Activated naive CD8-positive, alpha-beta T cell (primary cell): ENCODE results near the gene DRICH1.
"Not testable (repeated sequence)": the region's sequence is repeated elsewhere in the genome, so short reads cannot be mapped to it uniquely, and the experiment has no call there.

Source experiments
- H3K27ac Mint-ChIP-seq: one replicate; pipeline ENCODE4 v1.8.0; 2021; ENCODE audit warnings: mixed read lengths
- H3K27me3 Mint-ChIP-seq: one replicate; pipeline ENCODE4 v1.8.0; 2021; ENCODE audit warnings: mixed read lengths
- H3K36me3 Mint-ChIP-seq: one replicate; pipeline ENCODE4 v1.8.0; 2021; ENCODE audit warnings: mixed read lengths
- H3K4me1 Mint-ChIP-seq: one replicate; pipeline ENCODE4 v1.8.0; 2021; ENCODE audit warnings: low read depth, mixed read lengths
- H3K4me3 Mint-ChIP-seq: one replicate; pipeline ENCODE4 v1.8.0; 2021; ENCODE audit warnings: mild to moderate bottlenecking, mixed read lengths
- H3K9me3 Mint-ChIP-seq: one replicate; pipeline ENCODE4 v1.8.0; 2021; ENCODE audit warnings: low read depth, mixed read lengths

Gene DRICH1

GRCh38 chr22:23591201-23591791 is 40.8 kb downstream of the DRICH1 start:
- Mint-ChIP-seq H3K27me3 (peaks cover 1% of the 10 kb centered on the region), H3K4me1 (no peaks in the 10 kb centered on the region), H3K9me3 (no peaks in the 10 kb centered on the region)

DNA sequence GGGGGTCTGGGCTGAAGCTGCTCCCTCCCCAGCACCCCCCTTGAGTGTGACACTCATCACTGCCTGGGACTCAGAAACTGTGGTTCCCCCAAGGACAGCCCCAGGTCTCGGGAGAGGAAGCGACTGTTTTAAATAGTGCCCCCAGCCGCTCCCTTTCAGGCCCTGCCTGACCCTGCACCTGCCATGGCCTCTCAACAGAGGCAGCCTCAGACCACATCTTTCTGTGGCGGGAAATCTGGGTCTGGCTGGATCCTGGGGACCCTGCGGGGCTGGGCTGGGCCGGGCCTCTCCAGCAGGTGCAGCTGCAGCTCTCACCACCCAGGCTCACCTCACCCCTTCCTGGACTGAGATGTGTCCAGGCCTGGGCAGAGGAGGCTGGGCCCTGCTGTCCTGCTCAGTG is 48.3 kb downstream of the DRICH1 start:
- Mint-ChIP-seq H3K27me3 (peaks cover 10% of the 10 kb centered on the region), H3K36me3 (no peaks in the 10 kb centered on the region), H3K9me3 (no peaks in the 10 kb centered on the region), H3K4me1 (no peaks in the 10 kb centered on the region), H3K4me3 (no peak overlapping the region), H3K27ac (no peak overlapping the region)

More at GRCh38 chr22:23591201-23591791, 40.8 kb downstream of the DRICH1 start:
- Mint-ChIP-seq H3K4me3 (no peak overlapping the region), H3K36me3 (no peaks in the 10 kb centered on the region), H3K27ac (no peak overlapping the region)

GRCh38 chr22:23583153-23583552 is 49.0 kb downstream of the DRICH1 start:
- Mint-ChIP-seq H3K4me3 (no peak overlapping the region), H3K27ac (no peak overlapping the region), H3K4me1 (no peaks in the 10 kb centered on the region), H3K27me3 (peaks cover 10% of the 10 kb centered on the region), H3K36me3 (no peaks in the 10 kb centered on the region), H3K9me3 (no peaks in the 10 kb centered on the region)

DNA sequence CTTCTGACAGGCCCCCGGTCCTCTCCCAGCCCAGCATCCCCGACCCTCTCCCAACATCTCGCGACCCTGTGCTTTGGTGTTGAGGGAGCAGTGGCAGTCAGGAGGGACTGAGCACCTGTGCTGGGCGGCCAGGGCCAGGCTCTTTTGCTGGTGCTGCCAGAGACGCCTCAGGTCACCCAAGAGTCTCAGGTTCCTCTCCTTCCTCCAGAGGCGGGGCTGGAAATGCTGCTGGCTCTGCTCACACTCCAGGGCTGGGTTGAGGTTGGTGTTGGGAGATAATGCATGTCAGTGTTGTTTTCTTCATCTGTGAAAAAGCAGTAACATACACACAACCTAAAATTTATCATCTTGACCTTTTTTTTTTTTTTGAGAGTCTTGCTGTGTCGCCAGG is 50.9 kb downstream of the DRICH1 start:
- H3K4me3 Mint-ChIP-seq: no peak overlapping the region
- H3K27ac Mint-ChIP-seq: no peak overlapping the region
- H3K27me3 Mint-ChIP-seq: peaks cover 14% of the 10 kb centered on the region
- H3K9me3 Mint-ChIP-seq: no peaks in the 10 kb centered on the region
- peaks cover 2% of the 10 kb centered on the region for H3K4me1 Mint-ChIP-seq
- H3K36me3 Mint-ChIP-seq: no peaks in the 10 kb centered on the region

GRCh38 chr22:23580576-23581259 is 51.4 kb downstream of the DRICH1 start:
- H3K27me3 Mint-ChIP-seq: peaks cover 14% of the 10 kb centered on the region
- peaks cover 2% of the 10 kb centered on the region for H3K4me1 Mint-ChIP-seq
- no peaks in the 10 kb centered on the region for H3K9me3 Mint-ChIP-seq
- H3K36me3 Mint-ChIP-seq: no peaks in the 10 kb centered on the region
- no peak overlapping the region for H3K27ac Mint-ChIP-seq
- no peak overlapping the region for H3K4me3 Mint-ChIP-seq

GRCh38 chr22:23579870-23580575 is 52.1 kb downstream of the DRICH1 start, which contains the start of gene IGLL1:
IGLL1 (minus strand) TSS chr22:23580290; CDS start chr22:23580190, 100 bp downstream.
- Mint-ChIP-seq H3K36me3 (no peaks in the 10 kb centered on the region), H3K4me1 (peaks cover 2% of the 10 kb centered on the region), H3K27me3 (peaks cover 17% of the 10 kb centered on the region), H3K4me3 (no peak within 1 kb of the TSS), H3K27ac (no peak within 1 kb of the TSS), H3K9me3 (no peaks in the 10 kb centered on the region)

DNA sequence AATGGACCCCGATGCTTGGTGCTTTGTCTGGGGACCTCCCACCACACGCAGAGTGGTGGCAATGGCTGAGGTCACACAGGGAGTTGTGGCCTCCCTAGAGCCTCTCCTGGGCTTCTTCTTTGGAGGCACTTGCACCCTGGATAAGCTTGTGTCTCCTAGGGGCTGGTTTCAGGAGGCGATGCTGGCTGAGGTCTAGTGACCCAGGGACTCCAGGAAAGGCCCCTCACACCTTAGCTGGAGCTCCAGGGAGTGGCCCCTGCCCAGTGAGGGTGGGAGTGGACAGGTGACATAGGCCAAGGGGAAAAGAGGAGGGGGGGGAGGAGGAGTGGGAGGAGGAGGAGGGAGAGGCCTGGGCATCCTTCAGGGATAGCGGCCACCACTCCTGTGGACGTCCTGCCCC is 52.8 kb downstream of the DRICH1 start:
- Mint-ChIP-seq H3K27me3 (peaks cover 16% of the 10 kb centered on the region), H3K36me3 (no peaks in the 10 kb centered on the region), H3K9me3 (no peaks in the 10 kb centered on the region), H3K4me1 (peaks cover 2% of the 10 kb centered on the region), H3K27ac (no peak overlapping the region), H3K4me3 (no peak overlapping the region)

- H3K4me1 Mint-ChIP-seq: peaks cover 2% of the 10 kb centered on the region
- H3K9me3 Mint-ChIP-seq: no peaks in the 10 kb centered on the region
- H3K27me3 Mint-ChIP-seq: peaks cover 15% of the 10 kb centered on the region
- no peak overlapping the region for H3K27ac Mint-ChIP-seq
- no peaks in the 10 kb centered on the region for H3K36me3 Mint-ChIP-seq
- H3K4me3 Mint-ChIP-seq: no peak overlapping the region
Observed at GRCh38 chr22:23578306-23578705, 53.8 kb downstream of the DRICH1 start.

- no peaks in the 10 kb centered on the region for H3K36me3 Mint-ChIP-seq
- H3K4me1 Mint-ChIP-seq: peaks cover 2% of the 10 kb centered on the region
- peaks cover 14% of the 10 kb centered on the region for H3K27me3 Mint-ChIP-seq
- no peak overlapping the region for H3K27ac Mint-ChIP-seq
- no peak overlapping the region for H3K4me3 Mint-ChIP-seq
- H3K9me3 Mint-ChIP-seq: no peaks in the 10 kb centered on the region
Observed at GRCh38 chr22:23576681-23577080, 55.4 kb downstream of the DRICH1 start.

GRCh38 chr22:23575601-23576000 is 56.5 kb downstream of the DRICH1 start:
- Mint-ChIP-seq H3K4me3 (no peak overlapping the region), H3K4me1 (peaks cover 2% of the 10 kb centered on the region), H3K27me3 (peaks cover 11% of the 10 kb centered on the region), H3K36me3 (no peaks in the 10 kb centered on the region), H3K9me3 (no peaks in the 10 kb centered on the region), H3K27ac (no peak overlapping the region)

GRCh38 chr22:23574877-23575276 is 57.2 kb downstream of the DRICH1 start:
- H3K4me3 Mint-ChIP-seq: no peak overlapping the region
- peaks cover 11% of the 10 kb centered on the region for H3K27me3 Mint-ChIP-seq
- no peaks in the 10 kb centered on the region for H3K36me3 Mint-ChIP-seq
- H3K27ac Mint-ChIP-seq: no peak overlapping the region
- no peaks in the 10 kb centered on the region for H3K9me3 Mint-ChIP-seq
- H3K4me1 Mint-ChIP-seq: peaks cover 2% of the 10 kb centered on the region

GRCh38 chr22:23574371-23574811 is 57.7 kb downstream of the DRICH1 start:
- H3K4me1 Mint-ChIP-seq: peaks cover 2% of the 10 kb centered on the region
- H3K27me3 Mint-ChIP-seq: peaks cover 11% of the 10 kb centered on the region
- H3K36me3 Mint-ChIP-seq: no peaks in the 10 kb centered on the region
- H3K9me3 Mint-ChIP-seq: no peaks in the 10 kb centered on the region
- no peak overlapping the region for H3K27ac Mint-ChIP-seq
- H3K4me3 Mint-ChIP-seq: no peak overlapping the region

- H3K4me1 Mint-ChIP-seq, H3K9me3 Mint-ChIP-seq, H3K4me3 Mint-ChIP-seq, H3K36me3 Mint-ChIP-seq, H3K27me3 Mint-ChIP-seq, H3K27ac Mint-ChIP-seq: not testable (repeated sequence)
Observed at GRCh38 chr22:23573701-23574235, 58.4 kb downstream of the DRICH1 start.

- not testable (repeated sequence) for H3K4me1 Mint-ChIP-seq, H3K27ac Mint-ChIP-seq, H3K27me3 Mint-ChIP-seq, H3K36me3 Mint-ChIP-seq, H3K9me3 Mint-ChIP-seq, H3K4me3 Mint-ChIP-seq
Observed at GRCh38 chr22:23573106-23573505, 59.0 kb downstream of the DRICH1 start.

DNA sequence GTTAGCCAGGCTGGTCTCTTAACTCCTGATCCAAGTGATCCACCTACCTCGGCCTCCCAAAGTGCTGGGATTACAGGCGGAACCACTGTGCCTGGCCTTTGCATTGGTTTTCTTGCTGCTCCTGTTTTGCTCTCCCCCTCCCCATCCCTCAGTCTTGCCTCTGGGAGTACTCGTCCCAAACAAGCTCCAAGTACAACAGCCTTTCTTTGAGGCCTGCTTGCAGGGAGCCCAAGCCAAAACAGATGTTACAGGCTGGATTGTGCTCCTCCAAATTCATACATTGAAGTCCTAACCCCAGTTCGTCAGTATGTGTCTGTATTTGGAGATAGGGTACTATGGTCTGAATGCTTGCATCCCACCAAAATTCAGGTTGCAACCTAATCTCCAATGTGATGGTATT is 60.6 kb downstream of the DRICH1 start:
- Mint-ChIP-seq H3K27ac (no peak overlapping the region), H3K4me3 (no peak overlapping the region), H3K27me3 (peaks cover 5% of the 10 kb centered on the region), H3K4me1 (peaks cover 2% of the 10 kb centered on the region), H3K36me3 (no peaks in the 10 kb centered on the region), H3K9me3 (no peaks in the 10 kb centered on the region)
